K562 (cell line): ENCODE results near the gene BTD. TPM values are rescaled to one million over a fixed set of nuclear protein-coding genes. Genes with fewer than 3 reads are reported as not detected.
A peak's percentile ranks its signal among the peaks of the same experiment; 100 is the strongest.

Experiments
- ARID1B ChIP-seq: fragments of 450-650 bp; IDR thresholded peaks from 2 replicates; pipeline ENCODE4 v1.6.1; 2016; ENCODE audit warnings: antibody characterized with exemption, mild to moderate bottlenecking, inconsistent platforms
- BHLHE40 ChIP-seq: IDR thresholded peaks from 2 replicates; pipeline ENCODE4 v1.6.1; 2011; ENCODE audit warnings: low read length, improper control_type of control experiment
- CC2D1A ChIP-seq: fragments of 450-650 bp; IDR thresholded peaks from 2 replicates; pipeline ENCODE4 v1.6.1; 2017; ENCODE audit warnings: mild to moderate bottlenecking
- ELF2 ChIP-seq: fragments of 250-450 bp; sonication (Bioruptor Pico); IDR thresholded peaks from 2 replicates; pipeline ENCODE4 v1.5.0; 2021; ENCODE audit warnings: mild to moderate bottlenecking
- ETV1 ChIP-seq: fragments of 450-650 bp; conservative IDR thresholded peaks from 2 replicates; pipeline ENCODE4 v1.6.1; 2016; ENCODE audit warnings: missing genetic modification characterization, control low read depth, low read depth, missing compliant biosample characterization
- FOXK2 ChIP-seq, 2 experiments: fragments of 450-650 bp; IDR thresholded peaks in 1 of 2; conservative IDR thresholded peaks in 1 of 2; 2 replicates each; pipeline ENCODE4 v1.6.1; 2016; ENCODE audit warnings: low read depth in 2 of 2, mild to moderate bottlenecking in 1 of 2
- HDAC8 ChIP-seq: fragments of 450-650 bp; IDR thresholded peaks from 2 replicates; pipeline ENCODE4 v1.6.1; 2016; ENCODE audit warnings: mild to moderate bottlenecking, missing genetic modification characterization, moderate library complexity, missing compliant biosample characterization
- HLTF ChIP-seq: fragments of 450-650 bp; IDR thresholded peaks from 2 replicates; pipeline ENCODE4 v1.6.1; 2016
- HNRNPUL1 ChIP-seq: fragments of 200-400 bp; formaldehyde crosslinking; IDR thresholded peaks from 2 replicates; pipeline ENCODE4 v1.6.1; 2017; ENCODE audit warnings: low read length
- IFI16 ChIP-seq: fragments of 250-450 bp; sonication (Bioruptor Pico); IDR thresholded peaks from 2 replicates; pipeline ENCODE4 v2.1.2; 2022; ENCODE audit warnings: mild to moderate bottlenecking, inconsistent platforms
- KLF10 ChIP-seq: fragments of 250-450 bp; sonication (Bioruptor Pico); IDR thresholded peaks from 2 replicates; pipeline ENCODE4 v1.6.1; 2021; ENCODE audit warnings: matching md5 sums
- MAFF ChIP-seq: IDR thresholded peaks from 2 replicates; pipeline ENCODE4 v1.6.1; 2012; ENCODE audit warnings: low read length, improper control_type of control experiment
- PML ChIP-seq: IDR thresholded peaks from 2 replicates; pipeline ENCODE4 v1.6.1; 2012; ENCODE audit warnings: low read length, inconsistent platforms
- PURB ChIP-seq: sonication (generic); formaldehyde crosslinking; IDR thresholded peaks from 2 replicates; pipeline ENCODE4 v1.9.0; 2021; ENCODE audit warnings: low read depth, mild to moderate bottlenecking, missing genetic modification reagents
- RFX5 ChIP-seq: IDR thresholded peaks from 2 replicates; pipeline ENCODE4 v1.6.1; 2011; ENCODE audit warnings: low read depth, mild to moderate bottlenecking, improper control_type of control experiment, low read length
- SAP30 ChIP-seq: fragments of 200-600 bp; sonication (generic); IDR thresholded peaks from 2 replicates; pipeline ENCODE4 v1.6.1; 2012; ENCODE audit warnings: borderline replicate concordance, low read depth, mild to moderate bottlenecking, moderate library complexity, low read length, control low read depth, inconsistent platforms; ENCODE audit not compliant: insufficient read depth, poor library complexity, severe bottlenecking
- SFPQ ChIP-seq: fragments of 200-400 bp; formaldehyde crosslinking; IDR thresholded peaks from 2 replicates; pipeline ENCODE4 v1.6.1; 2017; ENCODE audit warnings: mild to moderate bottlenecking, low read depth, low read length, moderate library complexity
- SNIP1 ChIP-seq: fragments of 450-650 bp; IDR thresholded peaks from 2 replicates; pipeline ENCODE4 v1.7.1; 2017; ENCODE audit warnings: low read depth, mild to moderate bottlenecking
- TAF9B ChIP-seq: fragments of 450-650 bp; IDR thresholded peaks from 2 replicates; pipeline ENCODE4 v1.6.1; 2018; ENCODE audit warnings: mild to moderate bottlenecking; ENCODE audit not compliant: partially characterized antibody
- TBL1XR1 ChIP-seq, 2 experiments: IDR thresholded peaks; 2 replicates each; pipeline ENCODE4 v1.6.1; 2012; ENCODE audit warnings: improper control_type of control experiment in 2 of 2, low read length in 2 of 2, mild to moderate bottlenecking in 1 of 2
- TEAD4 ChIP-seq, 2 experiments: sonication (generic) in 1 of 2; formaldehyde crosslinking in 1 of 2; IDR thresholded peaks; 2 replicates each; pipeline versions ENCODE4 v1.6.1 to v1.8.0; 2012 to 2022; ENCODE audit warnings: borderline replicate concordance in 1 of 2, inconsistent platforms in 1 of 2, low read length in 1 of 2, mild to moderate bottlenecking in 1 of 2, missing genetic modification reagents in 1 of 2
- ZBTB2 ChIP-seq: fragments of 450-650 bp; IDR thresholded peaks from 2 replicates; pipeline ENCODE4 v1.6.1; 2016; ENCODE audit warnings: antibody characterized with exemption
- ZBTB8A ChIP-seq: fragments of 450-650 bp; IDR thresholded peaks from 2 replicates; pipeline ENCODE4 v1.6.1; 2018; ENCODE audit warnings: mild to moderate bottlenecking, moderate library complexity; ENCODE audit not compliant: partially characterized antibody
- ZBTB9 ChIP-seq: fragments of 450-650 bp; formaldehyde crosslinking; IDR thresholded peaks from 2 replicates; pipeline ENCODE4 v1.4.0; 2020; ENCODE audit warnings: mild to moderate bottlenecking, moderate library complexity
- ZNF124 ChIP-seq: sonication (generic); formaldehyde crosslinking; IDR thresholded peaks from 2 replicates; pipeline ENCODE4 v1.8.1; 2022; ENCODE audit warnings: missing genetic modification reagents
- ZNF133 ChIP-seq: fragments of 250-450 bp; sonication (Bioruptor Pico); IDR thresholded peaks from 2 replicates; pipeline ENCODE4 v1.4.0; 2020; ENCODE audit warnings: mild to moderate bottlenecking
- ZNF23 ChIP-seq: fragments of 250-450 bp; sonication (Bioruptor Pico); IDR thresholded peaks from 2 replicates; pipeline ENCODE4 v1.4.0; 2020; ENCODE audit warnings: mild to moderate bottlenecking
- ZNF583 ChIP-seq: fragments of 250-450 bp; sonication (Bioruptor Pico); IDR thresholded peaks from 2 replicates; pipeline ENCODE4 v1.4.0; 2020
- ZNF586 ChIP-seq: fragments of 450-650 bp; formaldehyde crosslinking; conservative IDR thresholded peaks from 2 replicates; pipeline ENCODE4 v1.4.0; 2020; ENCODE audit warnings: mild to moderate bottlenecking, moderate library complexity
- polyA plus RNA-seq, 8 experiments: library from polyadenylated mRNA; depleted of rRNA in 4 of 8; stranded (reverse) in 5 of 8; unstranded in 3 of 8; fragments of >200 nt; fragmentation: Nextera tagmentation in 2 of 8; fragmentation: Illumina TruSeq in 1 of 8; extraction: Ambion mirVana in 2 of 8; extraction: Trizol in 1 of 8; gene quantifications; 2 replicates each; pipeline versions ENCODE4 v1.2.1 to v1.2.3, GENCODE V29; 2011 to 2014; ENCODE audit warnings: inconsistent platforms in 1 of 8, missing spikeins in 1 of 8
- total RNA-seq, 7 experiments: library from RNA; depleted of rRNA in 6 of 7; stranded (reverse); fragments of >200 nt in 6 of 7; fragmentation: Illumina TruSeq in 2 of 7; extraction: Trizol in 2 of 7; gene quantifications; 2 replicates each; pipeline versions ENCODE4 v1.2.1 to v1.2.3, GENCODE V29; 2011 to 2021; ENCODE audit warnings: low replicate concordance in 1 of 7

The BTD gene
- total and polyA plus RNA-seq, 9 of the 15 experiments (the other 6 are each of a cell fraction or from before 2014, with no cell fraction given): 6.6 to 26.2 (median 10.6) TPM

- TF ChIP-seq ZBTB2 (no peak), ZNF586 (CRISPR knock-in tag) (no peak), ZBTB9 (0 out of 2 replicates have a peak, but pooled peaks have one; percentile 57), HDAC8 (tag) (peak; percentile 79), BHLHE40 (no peak), SNIP1 (no peak), TEAD4 (IDR thresholded peaks at IDR 0.05; ENCODE audit: low read length) (no peak), TEAD4 (CRISPR knock-in tag; IDR thresholded peaks at IDR 0.05; ENCODE audit: borderline replicate concordance) (no peak), ELF2 (CRISPR knock-in tag) (no peak), KLF10 (CRISPR knock-in tag) (no peak), RFX5 (no peak), TAF9B (no peak), ZNF583 (CRISPR knock-in tag) (peak; percentile 91), ETV1 (no peak), MAFF (no peak), ZNF133 (CRISPR knock-in tag) (peak; percentile 86; the same call in 1 of the 2 replicates), PURB (CRISPR knock-in tag) (no peak), PML (no peak), SFPQ (no peak), HLTF (no peak), SAP30 (no peak), FOXK2 (conservative IDR thresholded peaks at IDR 0.05 in 1 of 2, IDR thresholded peaks at IDR 0.05 in 1 of 2; ENCODE audit: low read depth in 2 of 2) (no peak), ZNF23 (CRISPR knock-in tag) (no peak), ARID1B (no peak), IFI16 (CRISPR knock-in tag) (no peak), CC2D1A (no peak), TBL1XR1 (IDR thresholded peaks at IDR 0.05; ENCODE audit: low read length in 2 of 2) (no peak), ZBTB8A (no peak), HNRNPUL1 (no peak), ZNF124 (CRISPR knock-in tag) (no peak)
Measured at GRCh38 chr3:15591928-15592327, 9.6 kb upstream of the BTD start (continued).
